IPS-NIHi7 (cell line): ENCODE measurements around the gene PCP4.
A peak's percentile ranks its signal among the peaks of the same experiment; 100 is the strongest.

Experiments
- DNase-seq: peaks from one replicate; pipeline ENCODE4 v3.0.0; 2012; ENCODE audit warnings: mixed read lengths; ENCODE audit errors: extremely low spot score

The PCP4 gene

DNA sequence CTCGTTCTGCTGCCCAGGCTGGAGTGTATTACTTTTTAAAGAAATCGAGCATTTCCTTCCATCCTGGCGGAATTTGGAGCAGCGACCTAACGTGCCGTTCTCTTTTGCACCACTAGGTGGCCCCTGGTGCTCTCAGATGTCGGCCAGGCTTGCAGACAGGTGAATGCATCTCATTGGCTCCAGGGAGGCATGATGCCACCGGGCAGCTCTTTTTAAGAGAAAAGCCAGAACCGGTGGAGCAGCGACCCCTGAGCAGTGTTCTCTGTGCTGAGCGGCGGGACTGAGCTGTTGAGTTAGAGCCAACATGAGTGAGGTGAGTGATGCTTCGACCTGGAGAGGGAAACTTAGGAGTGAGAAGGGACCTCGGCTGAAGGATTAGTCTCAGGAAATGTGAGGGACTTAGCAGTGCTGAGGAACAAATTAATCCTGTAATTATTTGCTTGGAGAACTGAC lies at the start of gene PCP4:
Gene PCP4, plus strand, starts transcription at position 241 of the 453 bp plus-strand sequence. Its CDS starts 64 bp downstream, at position 305.
- peak; percentile 93 for DNase-seq

DNA sequence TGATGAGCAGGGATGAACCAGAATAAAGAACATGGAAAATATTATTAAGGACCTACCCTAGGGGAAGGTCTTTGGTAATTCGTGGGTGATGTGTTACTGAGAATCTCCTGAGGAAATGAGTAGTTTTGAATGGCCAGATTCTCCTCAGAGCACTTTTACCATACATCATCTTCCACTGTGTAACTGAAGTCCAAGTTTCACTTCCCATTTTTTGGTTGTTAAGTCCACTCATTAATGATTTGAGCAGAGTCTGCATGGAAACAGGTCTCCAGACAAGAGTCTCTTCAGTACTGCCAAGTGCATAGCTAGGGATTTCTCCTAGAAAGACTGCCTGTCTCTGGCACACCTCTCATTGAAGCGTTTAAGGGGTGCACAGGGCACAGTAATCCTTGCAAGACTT lies 48.7 kb upstream of the PCP4 start:
- no peak for DNase-seq

DNA sequence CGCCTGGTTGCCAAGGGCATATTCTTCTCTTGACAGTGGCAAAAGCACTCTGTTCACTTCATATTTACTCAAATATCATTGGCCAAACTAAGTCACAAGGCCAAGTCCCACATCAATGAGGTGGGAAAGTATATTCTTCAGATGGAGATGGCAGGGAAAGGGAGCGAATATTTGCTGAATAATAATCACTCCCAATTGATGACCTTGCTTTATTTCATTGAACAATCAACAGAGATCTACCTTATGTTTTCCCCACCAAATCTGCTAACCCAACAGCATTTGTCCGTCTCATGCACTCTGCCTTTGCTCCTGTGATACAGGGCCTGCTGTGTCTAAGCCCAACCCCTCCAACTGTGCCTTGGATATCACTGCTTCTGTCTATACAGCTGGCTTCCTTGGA lies 45.2 kb upstream of the PCP4 start:
- no peak for DNase-seq

- DNase-seq, result no peak
Observed at GRCh38 chr21:39825250-39825649, 42.0 kb upstream of the PCP4 start.

GRCh38 chr21:39834543-39834942 lies 32.7 kb upstream of the PCP4 start:
- DNase-seq, result no peak

DNA sequence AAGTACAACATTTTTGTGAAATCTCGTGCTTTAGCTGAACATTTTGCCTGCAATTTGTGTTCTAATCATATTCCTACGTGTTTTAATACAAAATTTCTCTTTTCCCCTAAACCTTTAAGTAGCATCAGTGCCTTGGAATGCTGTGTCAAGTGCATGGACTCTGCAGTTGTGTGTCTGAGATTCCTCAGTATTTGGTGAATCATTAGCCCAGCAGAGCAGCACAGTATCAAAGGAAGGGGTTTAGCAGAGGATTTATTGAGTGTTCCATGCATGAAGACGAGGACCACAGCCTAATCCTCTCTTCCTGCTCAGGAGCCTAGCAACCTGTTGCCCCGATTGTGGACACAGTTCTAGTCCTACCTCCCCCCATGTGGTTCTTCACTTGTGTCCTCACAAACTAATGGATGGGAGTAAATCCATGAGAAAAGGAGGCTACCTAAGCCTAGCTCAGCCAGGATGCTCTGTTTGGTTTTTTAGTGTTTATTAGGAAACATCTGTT lies 29.3 kb upstream of the PCP4 start:
- DNase-seq, result no peak

DNA sequence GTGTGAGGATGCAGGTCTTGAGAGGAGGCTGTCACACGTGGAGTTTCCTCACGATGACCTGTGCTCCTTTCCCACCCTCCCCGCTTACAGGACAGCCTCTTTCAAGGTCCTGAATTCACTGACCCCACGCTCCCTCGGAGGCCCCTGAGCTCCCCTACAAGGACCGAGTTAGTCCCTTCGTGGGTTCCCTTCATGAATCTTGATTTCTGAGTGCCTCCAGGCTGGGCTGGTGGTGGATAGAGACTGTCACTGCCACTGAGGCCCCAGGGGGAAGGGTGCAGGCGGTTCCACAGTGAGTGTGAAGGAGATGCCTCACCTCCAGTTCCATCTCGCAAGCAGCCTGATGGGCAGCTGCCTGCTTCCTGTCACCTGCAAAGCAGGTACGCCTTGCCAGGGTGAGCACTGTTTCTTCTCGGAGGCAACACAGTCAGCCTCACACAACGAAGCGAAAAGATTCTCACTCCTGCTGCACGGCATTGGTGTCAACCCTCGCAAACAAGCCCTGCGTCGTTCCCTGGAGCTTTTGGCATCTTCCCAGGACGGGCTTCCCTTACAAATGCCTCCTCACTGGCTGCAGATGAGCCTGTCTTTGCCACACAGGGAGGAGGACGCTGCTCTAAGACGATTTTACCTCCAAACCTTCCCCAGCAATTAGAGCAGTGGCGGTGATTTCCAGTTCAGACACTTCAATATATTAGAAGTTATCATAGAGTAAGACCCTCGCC lies 26.7 kb upstream of the PCP4 start:
- DNase-seq, result no peak

DNA sequence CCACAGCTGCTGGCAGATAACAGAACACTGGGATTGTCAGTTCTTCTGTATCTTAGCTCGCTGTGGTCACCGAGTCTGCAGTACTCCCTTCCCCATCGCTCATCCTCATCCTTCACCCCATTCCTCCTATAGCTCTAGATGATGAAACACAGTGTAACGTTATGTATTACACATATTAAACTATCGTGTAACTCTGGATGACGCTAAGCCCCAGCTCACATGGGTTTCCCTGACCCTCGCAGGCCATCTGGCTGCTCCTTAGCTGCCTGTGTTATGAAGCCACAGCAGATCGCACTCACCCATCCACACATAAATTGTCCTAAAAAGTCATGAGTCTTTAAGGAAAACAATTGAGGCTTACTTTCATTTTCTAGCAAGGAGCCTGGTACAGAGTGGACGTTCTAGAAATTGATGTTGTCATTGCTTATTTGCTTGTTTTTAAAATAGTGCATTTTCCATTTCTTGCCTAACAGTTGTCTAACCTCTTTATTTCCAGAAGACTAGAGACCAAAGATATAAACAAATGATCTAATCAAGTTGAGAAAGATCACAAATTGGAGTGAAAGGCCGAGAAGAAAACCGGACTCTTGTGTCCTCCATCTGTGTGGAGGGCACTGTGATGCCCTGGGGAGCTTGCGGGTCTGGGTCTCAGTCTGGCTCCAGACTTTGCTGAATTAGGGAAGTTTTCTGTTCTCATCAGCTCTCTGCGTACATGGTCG lies 24.3 kb upstream of the PCP4 start:
- DNase-seq, result no peak

DNA sequence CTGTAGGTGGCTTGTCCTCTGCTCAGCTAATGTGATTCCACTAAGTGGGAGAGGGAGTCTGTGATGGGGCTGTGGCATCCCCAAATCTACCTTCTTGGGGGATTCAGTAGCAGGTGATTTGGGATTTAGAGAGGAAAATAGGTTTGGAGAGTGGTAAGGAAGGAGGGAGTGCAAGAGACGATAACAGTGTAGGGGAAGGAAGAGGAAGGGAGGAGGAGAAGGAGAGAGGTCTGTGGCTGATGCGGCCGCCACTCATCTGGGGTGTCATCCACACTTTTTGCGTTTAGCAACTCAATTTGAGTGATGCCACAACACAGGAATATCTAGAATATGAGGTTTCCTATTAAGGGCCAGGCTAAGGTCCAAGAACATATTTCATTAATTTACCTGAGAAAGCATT lies 23.8 kb upstream of the PCP4 start:
- DNase-seq, result no peak

DNA sequence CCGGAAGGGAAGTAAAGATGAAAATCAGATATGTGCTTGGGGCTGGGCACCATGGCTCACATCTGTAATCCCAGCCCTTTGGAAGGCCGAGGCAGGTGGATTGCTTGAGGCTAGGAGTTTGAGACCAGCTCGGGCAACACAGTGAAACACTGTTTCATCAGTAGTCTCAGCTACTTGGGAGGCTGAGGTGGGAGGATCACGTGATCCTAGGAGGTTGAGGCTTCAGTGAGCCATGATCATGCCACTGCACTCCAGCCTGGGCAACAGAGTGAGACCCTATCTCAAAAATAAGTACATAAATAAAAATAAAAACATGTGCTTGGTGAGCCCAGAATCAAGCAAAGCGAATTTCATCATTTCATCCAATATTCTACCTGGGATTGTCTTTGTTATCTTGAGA lies 23.3 kb upstream of the PCP4 start:
- DNase-seq, result no peak

GRCh38 chr21:39845571-39846130 lies 21.6 kb upstream of the PCP4 start:
- no peak for DNase-seq

DNA sequence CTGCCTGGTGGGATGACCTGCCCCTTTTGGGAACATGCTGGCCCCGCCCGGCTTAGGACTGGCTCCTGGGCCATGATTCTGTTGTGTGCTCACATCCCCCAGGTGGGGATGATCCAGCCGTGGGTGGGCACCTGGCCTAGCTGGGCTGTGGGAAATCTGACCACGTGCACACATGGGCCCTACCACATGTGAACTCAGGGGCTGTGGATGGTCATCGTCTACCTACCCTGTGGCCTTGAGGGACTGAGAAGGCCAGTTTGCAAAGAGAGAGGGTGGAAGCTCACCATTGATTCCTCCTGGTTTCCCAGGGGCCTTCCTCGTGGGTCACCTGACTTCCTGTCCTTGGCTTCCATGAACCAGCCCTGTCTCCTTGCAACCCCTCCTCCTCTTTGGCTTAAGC lies 19.4 kb upstream of the PCP4 start:
- DNase-seq, result no peak

GRCh38 chr21:39849014-39849655 lies 18.1 kb upstream of the PCP4 start:
- no peak for DNase-seq

DNA sequence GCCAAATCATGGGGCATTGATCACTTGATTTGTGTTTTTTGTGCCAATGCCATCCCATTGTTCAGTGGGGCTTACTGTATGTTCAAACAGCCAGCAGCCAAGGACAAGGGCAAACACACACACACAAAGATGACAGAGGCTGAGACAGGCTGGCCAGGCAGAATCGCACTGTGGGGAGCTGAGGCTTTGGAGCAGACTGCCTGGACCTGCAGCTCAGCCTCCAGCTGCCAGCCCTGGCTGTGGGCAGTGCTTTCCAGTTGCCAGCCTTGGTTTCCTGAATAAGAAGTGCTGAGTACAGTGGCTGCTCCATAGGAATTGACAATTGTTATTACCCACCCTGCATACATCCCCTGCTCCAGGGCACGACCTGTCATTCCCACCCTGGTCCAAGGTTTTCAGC lies 16.9 kb upstream of the PCP4 start:
- DNase-seq, result no peak

GRCh38 chr21:39851002-39851618 lies 16.1 kb upstream of the PCP4 start:
- no peak for DNase-seq

GRCh38 chr21:39852021-39852721 lies 15.1 kb upstream of the PCP4 start:
- no peak for DNase-seq

GRCh38 chr21:39852726-39853500 lies 14.3 kb upstream of the PCP4 start:
- no peak for DNase-seq

- no peak for DNase-seq
Observed at GRCh38 chr21:39854572-39854971, 12.7 kb upstream of the PCP4 start.

- no peak for DNase-seq
Observed at GRCh38 chr21:39855595-39855994, 11.6 kb upstream of the PCP4 start.

DNA sequence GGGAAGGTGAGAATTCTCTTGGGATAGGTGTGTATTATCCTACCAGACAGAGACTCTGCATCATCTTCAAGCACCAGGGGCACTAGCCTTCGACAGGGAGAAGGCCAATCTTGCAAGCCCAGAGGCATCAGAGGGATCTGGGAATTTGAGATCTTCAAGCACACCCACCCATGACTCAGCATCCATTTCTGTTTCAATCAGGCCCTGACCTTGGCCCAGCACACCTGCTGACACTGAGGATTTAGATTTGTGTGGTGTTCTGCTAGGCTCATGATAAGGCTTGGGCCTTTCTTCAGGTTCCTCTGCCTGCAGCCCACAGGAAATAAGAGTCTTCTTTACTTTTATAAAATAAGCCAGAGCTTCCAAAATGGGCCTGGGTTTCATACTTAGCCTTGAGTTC lies 6.6 kb upstream of the PCP4 start:
- no peak for DNase-seq
